IMR-90 (cell line): Measurements from ENCODE around the gene AGTPBP1. TPM values are rescaled to one million over a fixed set of nuclear protein-coding genes. Genes with fewer than 3 reads are reported as not detected.

Experiments used
- ATAC-seq: fragments of 200-7000 bp; cut with Tn5 transposase; 2 replicates; pipeline ENCODE4 v1.9.1; 2020; ENCODE audit warnings: low read depth, mild to moderate bottlenecking, moderate library complexity
- BruUV-seq: library from RNA; stranded (reverse); fragments of 400-500 nt; replicated peaks from 2 replicates; lab custom pipeline; 2021; lab: Mats Ljungman, UMichigan
- CTCF ChIA-PET: fragments of 300-600 bp; formaldehyde crosslinking; extraction: SDS; loops from one replicate; lab custom pipeline; 2021; ENCODE audit warnings: antibody characterized with exemption; lab: Yijun Ruan, JAX
- POLR2A ChIA-PET: fragments of 300-600 bp; sonication (Branson Sonifier 250); formaldehyde crosslinking; loops from one replicate; lab custom pipeline; 2022; ENCODE audit warnings: antibody characterized with exemption; ENCODE audit not compliant: unreplicated experiment; lab: Charles Lee
- DNase-seq: peaks from one replicate; pipeline ENCODE4 v3.0.0; 2013
- H2AFZ ChIP-seq: replicated peaks from 2 replicates; pipeline ENCODE3; 2013; ENCODE audit warnings: low read length, mild to moderate bottlenecking; ENCODE audit not compliant: poor library complexity
- H2AK5ac ChIP-seq: 2 replicates; pipeline ENCODE4 v1.6.1; 2013; ENCODE audit warnings: low read depth, low read length, inconsistent platforms
- H2AK9ac ChIP-seq: replicated peaks from 2 replicates; pipeline ENCODE3; 2013; ENCODE audit warnings: mild to moderate bottlenecking, low read depth, low read length, moderate library complexity; ENCODE audit not compliant: poor library complexity
- H2BK120ac ChIP-seq: 2 replicates; pipeline ENCODE4 v1.6.1; 2013; ENCODE audit warnings: low read depth, low read length, inconsistent platforms
- H2BK15ac ChIP-seq: 3 replicates; pipeline ENCODE4 v1.6.1; 2013; ENCODE audit warnings: low read depth, low read length, inconsistent platforms
- H2BK20ac ChIP-seq: 2 replicates; pipeline ENCODE4 v1.6.1; 2013; ENCODE audit warnings: low read depth, mild to moderate bottlenecking, inconsistent platforms, low read length, moderate library complexity
- H2BK5ac ChIP-seq: 2 replicates; pipeline ENCODE4 v1.6.1; 2013; ENCODE audit warnings: mild to moderate bottlenecking, low read depth, low read length, inconsistent platforms; ENCODE audit not compliant: poor library complexity, severe bottlenecking
- H3K14ac ChIP-seq: replicated peaks from 2 replicates; pipeline ENCODE4 v1.6.1; 2013; ENCODE audit warnings: low read depth, low read length, inconsistent platforms
- H3K18ac ChIP-seq: 2 replicates; pipeline ENCODE4 v1.6.1; 2013; ENCODE audit warnings: low read depth, low read length, control low read depth
- H3K23ac ChIP-seq: 2 replicates; pipeline ENCODE4 v1.6.1; 2013; ENCODE audit warnings: low read depth, low read length, inconsistent platforms
- H3K27ac ChIP-seq: 2 replicates; pipeline ENCODE4 v1.5.1; 2013; ENCODE audit warnings: mild to moderate bottlenecking, control low read depth, low read length; ENCODE audit not compliant: insufficient read depth
- H3K27me3 ChIP-seq: 2 replicates; pipeline ENCODE4 v1.6.1; 2013; ENCODE audit warnings: low read length; ENCODE audit not compliant: control insufficient read depth, insufficient read depth
- H3K36me3 ChIP-seq: 2 replicates; pipeline ENCODE4 v1.6.1; 2013; ENCODE audit warnings: low read length, mixed read lengths; ENCODE audit not compliant: control insufficient read depth, insufficient read depth
- H3K4ac ChIP-seq: 2 replicates; pipeline ENCODE4 v1.6.1; 2013; ENCODE audit warnings: low read depth, low read length, inconsistent platforms
- H3K4me1 ChIP-seq: 2 replicates; pipeline ENCODE4 v1.6.1; 2013; ENCODE audit warnings: low read length, mixed read lengths; ENCODE audit not compliant: control insufficient read depth, insufficient read depth
- H3K4me2 ChIP-seq: 2 replicates; pipeline ENCODE4 v1.6.1; 2013; ENCODE audit warnings: low read depth, mild to moderate bottlenecking, control low read depth, low read length, moderate library complexity
- H3K4me3 ChIP-seq: 2 replicates; pipeline ENCODE4 v1.5.1; 2013; ENCODE audit warnings: low read depth, mild to moderate bottlenecking, control low read depth, low read length, moderate library complexity; ENCODE audit not compliant: insufficient read depth
- H3K56ac ChIP-seq: 2 replicates; pipeline ENCODE4 v1.6.1; 2013; ENCODE audit warnings: low read length, inconsistent platforms; ENCODE audit not compliant: insufficient read depth; ENCODE audit errors: extremely low read depth
- H3K79me1 ChIP-seq, 2 experiments: 2 replicates each; pipeline ENCODE4 v1.6.1; 2013; ENCODE audit warnings: low read length in 2 of 2, inconsistent platforms in 1 of 2, low read depth in 1 of 2
- H3K9ac ChIP-seq: 2 replicates; pipeline ENCODE4 v1.6.1; 2013; ENCODE audit warnings: low read depth, low read length, control low read depth
- H3K9me1 ChIP-seq: 2 replicates; pipeline ENCODE4 v1.6.1; 2013; ENCODE audit warnings: low read length, inconsistent platforms; ENCODE audit not compliant: insufficient read depth
- H3K9me3 ChIP-seq: 2 replicates; pipeline ENCODE4 v1.6.1; 2013; ENCODE audit warnings: low read length; ENCODE audit not compliant: control insufficient read depth, insufficient read depth
- H4K20me1 ChIP-seq: 2 replicates; pipeline ENCODE4 v1.6.1; 2013; ENCODE audit warnings: low read length, inconsistent platforms; ENCODE audit not compliant: insufficient read depth
- H4K5ac ChIP-seq: 2 replicates; pipeline ENCODE4 v1.6.1; 2013; ENCODE audit warnings: mild to moderate bottlenecking, low read depth, low read length, control low read depth
- H4K8ac ChIP-seq, 2 experiments: 2 replicates each; pipeline ENCODE4 v1.6.1; 2013; ENCODE audit warnings: low read depth in 2 of 2, low read length in 2 of 2, control low read depth in 1 of 2, inconsistent platforms in 1 of 2
- H4K91ac ChIP-seq: 2 replicates; pipeline ENCODE4 v1.6.1; 2013; ENCODE audit warnings: low read depth, low read length, inconsistent platforms; ENCODE audit not compliant: insufficient read depth
- FOS ChIP-seq: fragments of 150-350 bp; IDR thresholded peaks from 2 replicates; pipeline ENCODE4 v1.6.1; 2016; ENCODE audit warnings: low read depth, low read length
- MAZ ChIP-seq: IDR thresholded peaks from 2 replicates; pipeline ENCODE4 v1.6.1; 2012; ENCODE audit warnings: low read depth, mild to moderate bottlenecking, low read length, improper control_type of control experiment, moderate library complexity, borderline replicate concordance
- NFE2L2 ChIP-seq: fragments of 150-350 bp; IDR thresholded peaks from 2 replicates; pipeline ENCODE4 v1.6.1; 2016; ENCODE audit warnings: low read depth, mild to moderate bottlenecking, low read length
- POLR2A ChIP-seq: IDR thresholded peaks from 2 replicates; pipeline ENCODE4 v1.6.1; 2012; ENCODE audit warnings: mild to moderate bottlenecking, low read depth, low read length
- RCOR1 ChIP-seq: IDR thresholded peaks from 2 replicates; pipeline ENCODE4 v1.6.1; 2012; ENCODE audit warnings: mild to moderate bottlenecking, low read length, improper control_type of control experiment; ENCODE audit not compliant: insufficient replicate concordance
- USF2 ChIP-seq: fragments of 150-350 bp; IDR thresholded peaks from 2 replicates; pipeline ENCODE4 v1.6.1; 2017; ENCODE audit warnings: mild to moderate bottlenecking, antibody characterized with exemption, low read length, low read depth
- WGBS, 2 experiments: methylation state at CpG; one replicate each; pipeline versions ENCODE4 v1.1.5 to v1.1.7; 2013; ENCODE audit warnings: missing lambda C conversion rate in 2 of 2; ENCODE audit not compliant: insufficient read length in 1 of 2; ENCODE audit errors: extremely low coverage in 2 of 2; 5-methylcytosine and 5-hydroxymethylcytosine counted together
- dilution Hi-C: fragments of 300-500 bp; cut with HindIII; formaldehyde crosslinking; loops from one replicate; pipeline ENCODE4 v1.14.3; 2018; ENCODE audit warnings: low sequenced_read_pairs; ENCODE audit not compliant: unreplicated experiment
- in situ Hi-C: fragments of 300-500 bp; cut with MboI; formaldehyde crosslinking; loops from 3 replicates; pipeline ENCODE4 v1.14.3; 2019; ENCODE audit warnings: low sequenced_read_pairs, inconsistent platforms, mixed read lengths
- intact Hi-C: fragments of 100-400 bp; cut with micrococcal nuclease; formaldehyde crosslinking; loops from 2 replicates; pipeline ENCODE4 v1.10.0; 2022
- polyA plus RNA-seq, 3 experiments: library from polyadenylated mRNA; depleted of rRNA; stranded (reverse); fragments of >200 nt; gene quantifications; 2 replicates each; pipeline ENCODE4 v1.2.3, GENCODE V29; 2012; ENCODE audit warnings: low replicate concordance in 1 of 3
- total RNA-seq: library from RNA; depleted of rRNA; stranded (reverse); fragments of >200 nt; gene quantifications from 2 replicates; pipeline ENCODE4 v1.2.3, GENCODE V29; 2012
- TF ChIP-seq, protein P1 (sequence below): conservative IDR thresholded peaks from 2 replicates; pipeline ENCODE4 v1.5.1; 2012; ENCODE audit warnings: mild to moderate bottlenecking, low read depth, low read length, improper control_type of control experiment

Gene AGTPBP1
- total and polyA plus RNA-seq, 2 of the 4 experiments (the other 2 are of a cell fraction): 3.3 to 9.0 TPM

DNA sequence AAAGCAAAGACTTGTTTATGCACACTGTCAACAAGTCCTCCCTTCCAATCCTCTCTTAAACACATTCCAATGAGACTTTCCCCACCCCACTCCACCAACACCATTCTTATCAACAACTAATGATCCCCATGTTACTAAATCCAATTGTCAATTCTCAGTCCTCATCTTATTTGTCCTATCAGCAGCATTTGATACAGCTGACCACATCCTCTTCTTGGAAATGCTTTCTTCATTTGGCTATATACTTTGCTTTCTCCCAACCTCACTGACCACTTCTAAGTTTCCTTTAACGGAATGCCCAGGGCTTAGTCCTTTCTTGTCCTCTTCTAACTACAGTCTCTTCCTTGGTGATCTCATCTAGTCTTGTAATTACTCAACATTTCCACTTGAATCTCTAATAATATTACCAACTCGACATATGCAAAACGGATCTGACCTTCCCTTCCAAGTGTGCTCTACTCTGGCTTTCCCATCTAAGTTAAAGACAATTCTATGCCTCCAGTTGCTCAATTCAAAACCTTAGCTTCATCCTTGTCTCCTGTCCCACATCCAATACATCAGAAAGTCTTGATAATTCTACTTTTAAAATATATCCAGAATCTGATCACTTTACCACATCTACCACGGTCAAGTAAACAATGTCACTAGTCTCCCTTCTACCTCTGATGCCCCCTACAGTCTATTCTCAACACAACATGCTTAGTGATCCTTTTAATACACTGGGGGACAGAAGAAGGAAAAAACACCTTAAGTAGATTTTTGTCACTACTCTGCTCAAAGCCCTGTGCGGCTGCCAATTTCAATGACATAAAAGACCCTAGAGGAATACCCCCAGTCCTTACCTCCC is 25.5 kb downstream of the AGTPBP1 start:
- H2AK9ac ChIP-seq: no peak overlapping the region
- H3K27me3 ChIP-seq: no peaks in the 10 kb centered on the region
- DNase-seq (no peak), ATAC-seq (no peak)
- H2BK20ac ChIP-seq: no peak overlapping the region
- H2BK120ac ChIP-seq: no peak overlapping the region
- no peak overlapping the region for H3K14ac ChIP-seq
- no peak overlapping the region for H4K91ac ChIP-seq
- H3K9ac ChIP-seq: no peak overlapping the region
- no peak overlapping the region for H3K18ac ChIP-seq
- H3K4me1 ChIP-seq: no peaks in the 10 kb centered on the region
- TF ChIP-seq MAZ (no peak), POLR2A (no peak), RCOR1 (no peak), NFE2L2 (no peak), USF2 (no peak), FOS (no peak)
- TF ChIP-seq, protein P1, sequence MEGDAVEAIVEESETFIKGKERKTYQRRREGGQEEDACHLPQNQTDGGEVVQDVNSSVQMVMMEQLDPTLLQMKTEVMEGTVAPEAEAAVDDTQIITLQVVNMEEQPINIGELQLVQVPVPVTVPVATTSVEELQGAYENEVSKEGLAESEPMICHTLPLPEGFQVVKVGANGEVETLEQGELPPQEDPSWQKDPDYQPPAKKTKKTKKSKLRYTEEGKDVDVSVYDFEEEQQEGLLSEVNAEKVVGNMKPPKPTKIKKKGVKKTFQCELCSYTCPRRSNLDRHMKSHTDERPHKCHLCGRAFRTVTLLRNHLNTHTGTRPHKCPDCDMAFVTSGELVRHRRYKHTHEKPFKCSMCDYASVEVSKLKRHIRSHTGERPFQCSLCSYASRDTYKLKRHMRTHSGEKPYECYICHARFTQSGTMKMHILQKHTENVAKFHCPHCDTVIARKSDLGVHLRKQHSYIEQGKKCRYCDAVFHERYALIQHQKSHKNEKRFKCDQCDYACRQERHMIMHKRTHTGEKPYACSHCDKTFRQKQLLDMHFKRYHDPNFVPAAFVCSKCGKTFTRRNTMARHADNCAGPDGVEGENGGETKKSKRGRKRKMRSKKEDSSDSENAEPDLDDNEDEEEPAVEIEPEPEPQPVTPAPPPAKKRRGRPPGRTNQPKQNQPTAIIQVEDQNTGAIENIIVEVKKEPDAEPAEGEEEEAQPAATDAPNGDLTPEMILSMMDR: no peak
- in situ Hi-C loops (no loop called here), dilution Hi-C loops (no loop called here), intact Hi-C loops (no loop called here)
- no peak overlapping the region for H3K4me3 ChIP-seq
- H2BK5ac ChIP-seq: no peak overlapping the region
- H3K36me3 ChIP-seq: no peaks in the 10 kb centered on the region
- H3K4me2 ChIP-seq: no peak overlapping the region
- no peak overlapping the region for H3K4ac ChIP-seq
- no TSS peak for BruUV-seq
- no peak overlapping the region for H3K27ac ChIP-seq
- no peak overlapping the region for H3K23ac ChIP-seq
- CTCF ChIA-PET: interaction anchor here (0.7 to 1.0 kb wide), 2 partner anchors 10 to 12 kb away, joined by 3 to 11 read pairs; no protein-coding TSS in a partner anchor
- 97% methylated on average over 3 of the region's 5 CpGs; no CpG with 5 or more reads in 1 of the 2 experiments for WGBS, 2 experiments
- POLR2A ChIA-PET: no interaction called here
- H4K20me1 ChIP-seq: no peaks in the 10 kb centered on the region
- H3K9me1 ChIP-seq: no peaks in the 10 kb centered on the region
- no peak overlapping the region for H3K56ac ChIP-seq
- H3K9me3 ChIP-seq: no peaks in the 10 kb centered on the region
- H4K8ac ChIP-seq: no peak overlapping the region
- H2AK5ac ChIP-seq: no peak overlapping the region
- no peak overlapping the region for H2AFZ ChIP-seq
- H2BK15ac ChIP-seq: no peak overlapping the region
- H3K79me1 ChIP-seq: no peaks in the 10 kb centered on the region
- H4K5ac ChIP-seq: no peak overlapping the region
